ENCODE results near the gene ABO.
"Not testable (repeated sequence)": the region's sequence is repeated elsewhere in the genome, so short reads cannot be mapped to it uniquely, and the experiment has no call there.

ABO gene

GRCh38 chr9:133223159-133223756 lies 51.7 kb downstream of the ABO start:
- not testable (repeated sequence) for DNase-seq

- not testable (repeated sequence) for DNase-seq
These were observed 53.0 kb downstream of the ABO start for GRCh38 chr9:133221994-133222393.

GRCh38 chr9:133221177-133221809 lies 53.7 kb downstream of the ABO start:
- no peak for DNase-seq

DNA sequence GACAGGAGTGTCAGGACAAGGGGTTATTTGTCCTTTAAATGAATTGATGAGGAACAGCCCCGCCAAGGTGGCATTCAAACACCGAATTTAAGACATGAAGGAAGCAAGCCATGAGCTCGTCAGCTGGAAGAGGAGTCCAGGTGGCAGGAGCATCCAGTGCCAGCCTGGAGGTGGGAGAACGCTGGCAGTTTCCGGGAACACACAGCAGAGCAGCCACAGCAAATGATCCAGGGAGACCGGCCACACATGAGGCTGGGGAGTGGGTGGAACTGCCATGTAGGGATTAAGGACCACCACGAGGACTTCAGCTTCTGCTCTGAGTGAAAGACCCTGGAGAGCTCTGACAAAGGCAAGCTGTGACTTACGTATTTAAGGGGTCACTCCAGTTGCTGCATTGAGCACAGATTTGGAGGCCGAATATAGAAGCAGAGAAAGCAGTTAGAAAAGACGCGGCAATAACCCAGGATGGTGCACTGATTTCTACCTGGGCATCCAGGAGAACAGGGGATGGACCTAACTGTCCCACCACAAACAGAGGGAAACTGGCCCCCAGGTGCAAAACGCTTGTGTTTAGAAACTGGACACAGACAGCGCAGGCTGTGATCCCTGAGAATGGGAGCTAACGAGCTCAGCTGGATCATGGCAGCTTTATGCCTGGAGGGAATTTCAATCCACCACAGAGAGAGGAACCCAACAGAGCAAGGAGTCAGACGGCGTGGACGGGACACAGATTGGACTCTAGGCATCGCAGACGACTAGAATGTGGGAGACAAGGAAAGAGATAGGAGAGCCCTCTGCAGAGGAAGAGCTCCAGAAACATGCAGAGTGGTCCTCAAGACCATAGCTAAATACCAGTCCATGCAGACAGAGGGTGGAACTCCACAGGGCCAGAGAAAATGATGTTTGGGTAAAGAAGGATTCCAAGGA lies 56.7 kb downstream of the ABO start:
- not testable (repeated sequence) for DNase-seq

DNA sequence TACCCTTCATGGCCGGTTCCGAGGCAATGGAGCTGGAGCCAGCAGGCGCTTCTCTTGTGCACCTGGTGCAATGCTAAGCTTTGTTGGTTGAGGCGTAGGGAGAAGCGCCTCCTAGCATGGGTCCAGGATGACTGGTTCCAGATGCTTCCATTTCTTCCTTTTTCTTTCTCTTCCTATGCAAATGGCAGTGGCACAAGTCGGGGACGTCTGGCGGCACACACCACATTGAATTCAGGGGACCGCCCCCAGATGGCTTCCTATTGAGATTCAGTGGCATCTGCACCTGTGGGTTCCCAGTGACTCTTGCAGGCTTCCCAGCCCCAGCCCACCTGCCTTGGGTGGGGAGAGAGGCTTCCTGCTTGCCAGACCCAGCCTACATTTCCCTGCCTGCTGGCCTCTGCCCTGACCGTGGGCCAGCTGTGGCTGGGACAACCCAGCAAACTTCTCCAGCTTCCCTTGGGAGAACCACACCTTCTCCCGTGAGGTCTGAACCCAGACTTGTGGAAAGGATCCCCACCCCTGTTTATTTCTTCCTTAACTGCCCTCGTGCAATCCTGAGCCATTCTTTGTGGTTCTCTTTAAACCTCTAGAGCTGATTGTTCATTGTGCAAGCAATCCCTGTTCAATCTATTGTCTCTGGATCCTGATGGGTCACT lies 57.5 kb downstream of the ABO start:
- DNase-seq = not testable (repeated sequence)

- not testable (repeated sequence) for DNase-seq
These were observed 60.7 kb downstream of the ABO start for GRCh38 chr9:133214276-133214675.

GRCh38 chr9:133210609-133211008 lies 64.4 kb downstream of the ABO start:
- no peak for DNase-seq

DNA sequence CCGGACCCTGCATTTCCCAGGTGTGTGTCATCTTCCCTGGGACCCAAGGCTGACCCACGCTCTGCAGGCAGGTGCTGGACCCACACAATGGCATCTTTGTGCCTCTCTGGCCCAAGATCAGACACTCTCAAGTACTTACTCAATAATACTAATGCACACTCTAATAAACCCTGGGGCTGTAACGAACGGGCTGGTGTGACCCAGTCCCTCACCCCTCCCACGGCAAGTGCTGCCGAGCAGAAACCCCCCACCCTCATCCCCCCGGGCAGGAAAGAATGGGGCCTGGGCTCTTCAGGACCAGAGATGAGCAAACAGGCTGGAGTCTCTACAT lies 64.8 kb downstream of the ABO start:
- no peak for DNase-seq

GRCh38 chr9:133209327-133210201 lies 65.4 kb downstream of the ABO start:
- not testable (repeated sequence) for DNase-seq

DNA sequence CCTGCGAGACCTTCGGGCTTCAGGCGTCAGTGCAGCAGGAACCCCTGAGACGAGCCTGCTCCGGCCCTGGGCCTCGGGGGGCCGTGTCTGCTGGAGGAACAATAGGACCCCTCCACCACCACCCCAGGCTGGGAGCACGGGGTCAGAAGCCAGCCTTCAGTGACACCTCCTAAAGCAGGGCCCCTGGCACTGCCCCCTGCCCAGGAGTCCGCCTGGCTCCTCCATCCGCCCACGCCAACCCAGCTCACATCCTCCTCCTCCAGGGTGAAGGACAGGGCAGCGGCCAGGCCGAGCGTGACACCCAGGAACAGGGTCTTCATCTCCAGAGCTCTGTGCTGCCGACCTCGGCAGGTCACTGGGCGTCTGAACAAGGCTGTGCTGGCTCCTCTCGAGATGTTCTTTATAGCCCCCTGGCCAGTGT lies 66.1 kb downstream of the ABO start, which contains the start of gene OBP2B:
Gene OBP2B (minus strand): TSS at position 371 of the 421 bp plus-strand sequence. CDS start 51 bp downstream, at position 320.
- not testable (repeated sequence) for DNase-seq

DNA sequence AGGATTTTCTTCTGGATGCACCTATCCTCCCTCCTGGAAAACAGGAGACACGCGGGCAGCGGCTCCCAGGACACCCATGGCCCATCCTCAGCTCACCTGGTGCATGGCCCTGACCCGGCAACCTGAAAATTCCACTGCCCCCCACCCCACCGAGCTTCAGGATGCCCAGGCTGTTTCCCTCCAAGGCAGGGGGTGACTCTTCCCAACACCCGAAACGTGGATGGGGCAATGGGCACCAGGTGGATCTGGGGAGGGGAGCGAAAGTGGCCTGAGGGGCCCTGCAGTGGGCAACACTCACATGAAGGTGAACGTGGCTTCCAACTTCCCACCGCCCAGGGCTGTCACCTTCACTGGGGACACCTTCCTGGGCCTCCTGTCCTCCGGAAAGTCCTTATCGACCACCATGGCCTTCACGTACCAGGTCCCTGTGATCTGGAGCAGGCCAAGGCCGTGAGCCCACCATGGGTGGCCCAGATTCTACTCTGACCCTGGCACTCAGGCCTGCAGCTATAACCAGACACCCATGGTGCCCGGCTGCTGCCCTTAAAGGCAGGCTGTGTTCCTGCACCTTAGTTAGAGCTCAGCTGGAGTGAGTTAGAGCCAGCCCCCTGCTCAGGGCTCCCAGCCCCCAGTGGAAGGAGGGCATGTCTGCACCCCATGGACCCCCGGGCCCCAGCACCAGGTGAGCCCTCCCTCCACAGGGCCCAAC lies 66.7 kb downstream of the ABO start:
- not testable (repeated sequence) for DNase-seq

- DNase-seq = no peak
These were observed 67.3 kb downstream of the ABO start for GRCh38 chr9:133207540-133208170.

GRCh38 chr9:133207021-133207531 lies 67.9 kb downstream of the ABO start:
- no peak for DNase-seq

DNA sequence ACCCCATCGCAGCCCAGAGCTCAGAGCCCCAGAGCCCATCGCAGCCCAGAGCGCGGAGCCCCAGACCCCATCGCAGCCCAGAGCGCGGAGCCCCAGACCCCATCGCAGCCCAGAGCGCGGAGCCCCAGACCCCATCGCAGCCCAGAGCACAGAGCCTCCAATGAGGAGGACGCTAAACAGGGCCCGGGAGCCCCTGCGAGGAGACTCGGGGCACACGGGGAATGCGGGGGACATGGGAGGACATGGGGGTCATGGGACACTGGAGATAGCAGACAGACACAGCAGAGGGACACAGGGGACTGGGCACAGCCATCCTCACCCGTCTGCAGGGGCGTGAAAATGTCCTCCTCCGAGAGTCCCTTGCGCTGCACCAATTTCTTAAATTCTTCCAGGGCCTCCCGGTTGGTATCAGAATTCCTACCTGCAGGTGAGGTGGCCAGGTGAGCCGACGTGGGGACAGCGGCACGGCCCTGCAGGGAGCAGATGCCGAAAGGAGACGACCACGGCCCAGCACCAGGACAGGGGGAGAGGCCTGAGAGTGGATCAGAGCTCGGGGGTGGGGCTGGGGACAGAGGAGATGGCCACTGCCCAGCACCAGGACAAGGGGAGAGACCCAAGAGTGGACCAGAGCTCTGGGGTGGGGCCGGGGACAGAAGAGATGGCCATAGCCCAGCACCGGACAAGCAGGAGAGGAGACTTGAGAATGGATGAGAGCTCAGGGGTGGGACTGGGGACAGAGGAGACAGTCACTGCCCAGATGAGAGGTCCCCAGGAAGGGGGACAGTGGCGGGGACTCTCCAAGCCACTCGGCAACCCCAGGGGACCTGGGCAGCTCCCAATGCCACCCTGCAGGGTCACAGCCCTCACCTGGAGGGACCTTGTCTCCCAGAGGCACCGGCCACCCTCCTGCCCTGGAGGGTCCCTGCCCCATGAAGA lies 68.7 kb downstream of the ABO start:
- DNase-seq = no peak

DNA sequence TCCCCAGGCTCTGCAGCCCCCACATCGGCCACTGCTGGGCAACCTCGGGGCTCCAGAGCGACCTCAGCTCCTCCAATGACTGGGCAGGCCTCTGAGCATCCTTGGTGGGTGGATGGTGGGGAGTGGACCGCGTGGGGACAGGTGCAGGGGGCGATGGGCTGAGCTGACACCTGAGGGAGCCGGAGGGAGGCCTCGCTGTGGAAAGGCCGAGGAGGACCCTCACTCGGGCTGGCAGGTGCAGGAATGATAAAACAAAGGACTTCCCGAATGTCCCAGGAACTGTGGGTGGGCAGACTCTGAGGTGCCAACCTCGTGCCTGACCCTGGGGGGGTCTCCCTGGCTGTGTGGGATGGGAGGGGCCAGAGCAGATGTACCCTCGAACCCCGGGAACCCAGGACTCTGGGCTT lies 69.5 kb downstream of the ABO start:
- DNase-seq = not testable (repeated sequence)
